Activated CD4-positive, alpha-beta T cell treated with anti-CD3 and anti-CD28 coated beads, Interleukin-2, amount 50 U/mL, for 48 hours (primary cell): ENCODE measurements around the gene STXBP3.
"Not testable (repeated sequence)": the region's sequence is repeated elsewhere in the genome, so short reads cannot be mapped to it uniquely, and the experiment has no call there.

Source experiments
- DNase-seq, 2 experiments: peaks; one replicate each; pipeline ENCODE4 v3.0.0-alpha.2; 2020

Gene STXBP3

DNA sequence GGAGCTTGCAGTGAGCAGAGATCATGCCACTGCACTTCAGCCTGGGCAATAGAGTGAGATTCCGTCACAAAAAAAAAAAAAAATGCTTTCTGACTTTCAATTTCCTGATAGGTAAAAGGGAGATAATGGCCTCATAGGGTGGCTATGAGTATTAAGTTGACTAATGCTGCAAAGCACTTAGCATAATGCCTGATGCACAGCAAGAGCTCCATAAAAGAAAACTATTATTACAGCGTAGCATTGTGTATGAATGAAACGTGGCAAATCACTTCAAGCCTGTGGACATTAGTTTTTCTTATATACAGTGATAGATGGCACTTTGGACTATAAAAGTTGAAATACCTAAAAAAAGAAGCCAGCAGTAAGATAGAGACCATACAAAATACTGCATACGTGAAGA is 17.0 kb upstream of the STXBP3 start:
- DNase-seq, result no peak

DNA sequence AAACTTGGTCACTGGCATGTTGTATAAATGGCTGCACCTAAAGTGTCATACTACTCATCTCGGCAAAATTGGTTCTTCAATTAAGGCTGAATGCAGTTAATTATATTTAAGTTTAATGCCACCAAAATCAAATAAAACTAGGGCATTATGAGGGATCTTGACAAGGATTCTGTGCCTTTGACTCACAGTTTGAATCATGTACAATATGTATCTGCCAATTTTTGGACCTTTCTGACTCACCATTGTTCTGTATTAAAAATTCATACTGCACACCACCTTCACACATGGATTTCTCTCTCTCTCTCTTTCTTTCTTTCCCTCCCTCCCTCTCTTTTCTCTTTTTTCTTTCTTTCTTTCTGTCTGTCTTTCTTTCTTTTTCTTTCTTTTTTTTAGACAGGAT is 14.1 kb upstream of the STXBP3 start:
- DNase-seq, result no peak

DNA sequence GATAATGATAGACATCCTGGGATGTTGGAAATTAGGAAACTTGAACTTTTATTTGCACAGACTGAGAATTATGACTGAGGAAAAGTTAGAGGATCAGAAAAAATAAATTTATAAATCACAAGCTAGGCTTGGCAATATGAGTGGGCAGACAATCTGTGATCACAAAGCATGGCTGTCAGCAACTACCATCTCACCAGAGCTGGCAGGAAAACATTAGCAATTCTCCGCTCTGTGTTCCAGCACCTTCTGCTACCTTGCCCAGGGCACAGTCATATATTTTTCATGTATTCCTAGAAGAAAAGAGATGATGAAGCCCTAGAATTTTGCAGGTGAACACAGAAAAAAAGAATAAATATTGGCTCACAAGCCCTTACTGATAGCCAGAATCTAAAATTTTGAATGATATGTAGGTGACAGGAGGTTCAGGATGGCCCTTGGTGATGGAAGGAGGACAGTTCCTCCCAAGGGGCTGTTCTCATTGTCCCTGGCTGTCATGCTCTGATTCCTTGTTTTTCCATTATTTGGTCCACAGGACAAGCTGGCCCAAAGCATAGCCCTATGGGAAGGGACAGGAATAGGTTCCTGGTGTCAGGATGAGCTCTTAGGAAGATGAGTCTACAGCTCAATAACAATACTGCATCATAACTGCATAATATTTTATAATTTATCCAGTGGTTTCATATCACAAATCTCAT is 12.2 kb upstream of the STXBP3 start:
- no peak for DNase-seq

DNA sequence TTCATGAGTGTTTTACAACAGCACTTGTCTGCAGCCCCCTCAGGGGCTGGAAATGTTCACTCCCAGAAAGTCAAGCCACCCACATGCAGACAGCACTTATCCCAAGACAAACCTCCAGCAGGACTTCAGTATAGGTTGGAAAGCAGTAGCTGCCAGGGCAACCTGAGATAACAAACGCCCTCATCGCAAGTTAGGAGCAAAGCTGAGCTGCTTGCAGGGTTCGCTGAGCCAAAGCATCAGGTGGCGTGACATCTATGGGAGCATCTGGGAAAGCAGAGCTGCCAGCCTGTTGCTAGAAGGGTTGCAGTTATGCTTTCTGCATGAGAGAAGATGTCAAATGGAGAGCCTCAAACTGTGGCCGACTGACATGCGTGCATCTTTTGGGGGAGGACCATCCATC is 4.2 kb upstream of the STXBP3 start:
- no peak for DNase-seq

DNA sequence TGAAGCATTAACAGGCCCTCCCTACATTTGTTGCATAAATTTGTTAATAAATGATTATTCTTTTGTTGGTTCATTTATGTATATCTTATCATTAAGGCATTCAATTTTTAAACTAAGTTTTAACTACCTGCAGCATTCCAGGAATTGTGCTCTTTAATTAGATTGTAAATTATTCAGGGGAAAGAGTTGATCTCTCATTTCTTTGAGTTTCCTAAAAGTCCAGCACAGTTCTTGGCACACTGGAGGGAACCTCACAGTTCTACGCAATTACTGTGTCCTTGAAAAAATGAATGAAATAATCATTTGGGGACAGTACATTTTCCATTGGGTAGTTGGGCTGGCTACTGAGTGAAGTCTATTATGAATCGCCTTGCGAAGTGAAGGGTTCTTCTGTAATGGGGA is 493 bp upstream of the STXBP3 start:
- no peak for DNase-seq

DNA sequence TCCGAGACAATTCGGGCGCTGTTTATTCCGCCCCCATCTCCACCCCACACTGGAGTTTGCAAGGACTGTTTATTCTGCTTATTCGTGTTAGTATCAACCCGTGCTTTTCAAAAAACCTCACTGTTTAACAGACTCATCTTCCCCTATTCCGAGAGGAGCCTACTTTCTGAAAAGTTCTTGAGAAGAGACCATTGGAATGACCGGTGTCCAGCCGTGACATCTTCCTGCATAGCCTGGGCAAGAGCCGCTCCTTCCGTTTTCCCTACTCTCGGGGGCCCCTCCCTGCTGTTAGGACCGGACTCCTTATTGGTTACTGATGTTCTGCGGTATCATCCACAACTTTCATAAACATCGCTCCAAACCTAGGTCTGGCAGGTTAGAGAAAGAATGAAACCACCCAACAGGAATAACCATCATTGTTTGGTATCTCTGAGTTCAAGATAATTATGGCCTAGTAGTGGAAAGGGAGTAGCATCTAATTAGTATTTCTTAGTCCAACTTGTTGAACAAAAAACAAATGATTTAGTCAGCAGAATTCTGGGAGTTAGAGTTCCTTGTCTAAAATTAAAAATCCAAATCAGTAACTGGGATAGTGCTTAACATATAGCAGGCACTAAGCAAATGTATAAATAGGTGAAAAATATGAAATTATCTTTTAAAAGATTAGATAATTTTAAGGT is 837 bp downstream of the STXBP3 start:
- peak; percentile 46 to 64 for DNase-seq

DNA sequence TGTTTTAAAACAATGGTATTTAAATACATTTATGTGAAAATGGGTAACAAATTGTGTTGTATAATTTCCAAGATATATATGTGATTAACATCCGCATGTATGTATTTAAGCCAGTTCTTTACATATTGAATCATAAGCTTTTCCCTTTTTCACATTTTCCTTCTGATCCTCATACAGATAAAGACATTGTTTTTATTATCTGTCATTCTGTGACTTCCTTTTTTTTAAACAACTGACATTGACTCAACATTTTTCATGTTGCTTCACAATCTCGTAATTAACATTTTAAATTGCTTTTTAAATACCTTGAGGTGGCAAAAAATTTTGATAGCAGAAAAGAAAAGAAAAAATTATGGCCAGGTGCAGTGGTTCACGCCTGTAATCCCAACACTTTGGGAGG is 1.4 kb downstream of the STXBP3 start:
- DNase-seq, result no peak

DNA sequence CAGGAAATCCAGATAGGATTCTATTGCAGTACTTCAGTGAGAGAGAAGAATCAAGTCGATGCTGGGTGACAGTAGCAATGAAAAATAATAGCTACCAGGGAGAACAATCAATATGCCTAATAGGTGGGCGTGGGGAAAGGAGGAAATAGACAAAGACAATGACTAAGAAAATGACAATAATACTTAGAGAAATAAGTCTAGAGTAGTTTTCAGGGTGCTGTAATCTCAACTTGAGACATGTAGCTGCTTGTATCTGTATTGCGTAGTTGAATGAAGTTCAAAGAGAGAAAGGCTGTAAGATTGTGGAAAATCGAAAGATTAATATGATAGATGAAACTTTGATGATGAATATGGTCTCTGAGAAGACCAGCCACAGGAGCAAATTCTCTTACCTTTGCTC is 2.6 kb downstream of the STXBP3 start:
- DNase-seq, result no peak

DNA sequence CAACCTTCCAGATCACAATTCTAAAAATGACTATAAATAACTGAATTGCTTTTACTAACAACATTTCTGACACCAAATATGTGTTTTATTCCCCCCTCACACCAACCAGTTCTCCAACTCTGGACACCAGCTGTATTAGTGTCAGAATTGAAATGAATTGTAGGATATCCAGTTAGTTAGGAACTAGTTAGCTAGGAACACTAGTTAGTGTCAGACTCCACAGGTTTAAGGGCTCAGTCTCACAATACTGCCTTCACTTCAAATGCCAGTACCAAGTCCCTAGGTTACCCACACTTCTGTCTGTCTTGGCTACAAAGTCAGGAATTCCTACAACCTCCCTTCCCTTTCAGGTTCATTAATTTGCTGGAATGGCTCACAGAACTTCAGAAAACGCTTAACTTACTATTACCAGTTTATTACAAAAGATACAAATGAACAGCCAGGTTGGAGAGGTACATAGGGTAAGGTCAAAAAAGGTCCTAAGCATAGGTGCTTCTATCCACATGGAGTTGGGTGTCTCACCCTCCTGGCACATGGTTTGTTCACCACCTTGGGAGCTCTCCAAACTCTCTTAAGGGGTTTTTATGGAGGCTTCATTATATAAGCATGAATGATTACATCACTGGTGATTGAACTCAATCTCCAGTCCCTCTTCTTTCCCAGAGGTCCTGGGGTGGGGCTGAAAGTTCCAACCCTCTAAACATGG is 4.2 kb downstream of the STXBP3 start:
- no peak for DNase-seq

DNA sequence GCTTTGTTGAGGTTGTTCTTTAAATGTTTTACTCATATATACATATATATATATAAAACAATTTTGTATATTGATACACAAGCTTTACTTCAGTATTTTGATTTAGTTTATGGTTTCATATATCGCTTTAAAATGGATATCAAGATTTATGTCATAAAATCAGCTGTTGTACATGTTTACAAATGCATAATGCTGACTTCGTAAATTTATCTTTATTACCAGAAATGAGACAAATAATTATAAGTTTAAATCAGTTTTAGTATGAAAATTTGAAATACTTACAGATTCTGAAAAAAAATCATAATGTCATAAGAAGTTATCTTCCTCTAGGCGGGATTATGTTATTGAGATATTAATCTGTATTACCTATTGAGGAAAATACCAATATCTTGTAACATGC is 6.9 kb downstream of the STXBP3 start:
- no peak for DNase-seq

DNA sequence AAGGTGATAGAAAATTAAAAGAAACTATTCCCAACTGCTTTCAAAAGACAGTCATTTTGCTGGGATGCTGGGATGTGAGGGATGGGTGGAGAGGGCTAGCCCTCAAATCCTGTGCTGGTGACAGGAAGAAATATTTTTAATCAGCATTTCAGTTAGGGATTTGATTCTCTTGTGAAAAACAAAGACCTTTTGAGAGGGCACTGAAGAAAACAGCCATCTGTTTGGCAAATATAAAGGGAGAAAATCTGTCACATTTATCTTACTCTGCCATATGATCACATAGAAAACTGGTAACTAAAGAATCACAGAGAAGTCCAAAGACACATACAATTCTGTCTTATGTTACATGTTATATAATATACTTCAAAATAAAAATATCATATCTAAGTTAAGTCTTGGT is 12.3 kb downstream of the STXBP3 start:
- no peak for DNase-seq

DNA sequence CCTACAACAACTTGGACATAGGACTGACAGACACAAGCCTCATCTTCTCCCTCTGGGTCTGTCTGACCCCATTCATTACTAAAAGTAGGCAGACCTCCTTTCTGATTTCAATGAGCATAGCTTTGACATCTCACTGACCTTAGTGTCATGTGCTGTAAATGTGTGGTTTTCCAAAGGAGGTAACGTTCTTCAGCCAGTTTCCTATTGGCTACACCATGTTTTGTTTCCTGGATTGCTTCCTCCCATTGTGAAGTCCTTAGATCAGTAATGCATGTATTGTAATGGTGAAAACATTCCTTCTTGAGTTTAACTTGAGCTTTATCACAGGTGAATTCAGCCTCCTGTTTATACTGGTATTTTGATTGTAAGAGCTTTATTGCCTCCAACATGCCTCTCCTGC is 20.6 kb downstream of the STXBP3 start:
- no peak for DNase-seq

DNA sequence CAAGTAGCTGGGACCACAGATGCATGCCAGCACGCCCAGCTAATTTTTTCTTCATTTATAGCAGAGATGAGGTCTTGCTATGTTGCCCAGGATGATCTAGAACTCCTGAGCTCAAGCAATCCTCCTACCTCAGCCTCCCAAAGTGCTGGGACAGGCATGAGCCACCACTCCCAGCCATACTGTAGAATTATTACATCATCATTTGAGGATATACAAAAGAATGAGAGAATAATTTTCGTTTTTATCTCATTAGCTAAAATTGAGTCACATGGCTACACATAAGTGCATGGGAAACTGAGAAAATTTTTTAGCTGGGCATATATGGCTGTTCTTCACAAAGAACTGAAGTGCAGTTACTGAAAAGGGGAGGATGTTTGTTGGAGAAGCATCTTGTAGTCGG is 21.2 kb downstream of the STXBP3 start:
- DNase-seq, result no peak

DNA sequence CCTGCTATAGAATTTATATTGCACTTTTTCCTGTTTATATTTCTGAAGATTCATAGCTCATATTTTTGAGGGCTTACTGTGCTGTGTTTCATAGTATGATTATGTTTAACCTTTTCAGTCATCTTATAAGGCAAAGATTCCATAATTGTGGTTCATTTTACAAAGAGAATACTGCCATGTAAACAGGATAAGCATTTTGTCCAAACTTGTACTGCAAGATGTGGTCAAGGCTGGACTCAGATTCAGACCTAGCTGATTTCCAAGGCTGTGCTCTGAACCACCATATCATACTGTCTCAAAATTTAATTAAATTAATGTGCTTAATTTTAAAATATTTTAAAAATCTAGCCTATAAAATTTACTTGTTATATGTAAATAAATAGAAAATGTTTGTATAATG is 31.4 kb downstream of the STXBP3 start:
- DNase-seq, result no peak

DNA sequence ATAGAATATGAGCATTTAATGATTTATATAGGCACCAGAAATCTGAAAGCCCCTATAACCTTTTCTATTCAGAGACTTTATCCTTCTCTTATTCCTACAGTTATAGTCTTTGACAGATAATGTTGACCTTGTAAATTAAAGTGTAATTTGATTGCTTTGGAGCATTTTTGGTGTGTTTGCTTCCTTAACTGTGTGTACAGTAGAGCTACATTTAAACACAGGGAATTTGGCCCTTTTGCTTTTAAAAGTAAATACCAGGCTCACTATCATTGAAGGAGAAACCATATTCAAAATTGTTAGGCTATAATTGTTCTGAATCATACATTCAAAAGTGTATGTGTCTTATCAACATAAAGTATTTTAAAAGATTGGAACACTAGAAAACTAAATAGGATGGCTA is 33.0 kb downstream of the STXBP3 start:
- no peak for DNase-seq

DNA sequence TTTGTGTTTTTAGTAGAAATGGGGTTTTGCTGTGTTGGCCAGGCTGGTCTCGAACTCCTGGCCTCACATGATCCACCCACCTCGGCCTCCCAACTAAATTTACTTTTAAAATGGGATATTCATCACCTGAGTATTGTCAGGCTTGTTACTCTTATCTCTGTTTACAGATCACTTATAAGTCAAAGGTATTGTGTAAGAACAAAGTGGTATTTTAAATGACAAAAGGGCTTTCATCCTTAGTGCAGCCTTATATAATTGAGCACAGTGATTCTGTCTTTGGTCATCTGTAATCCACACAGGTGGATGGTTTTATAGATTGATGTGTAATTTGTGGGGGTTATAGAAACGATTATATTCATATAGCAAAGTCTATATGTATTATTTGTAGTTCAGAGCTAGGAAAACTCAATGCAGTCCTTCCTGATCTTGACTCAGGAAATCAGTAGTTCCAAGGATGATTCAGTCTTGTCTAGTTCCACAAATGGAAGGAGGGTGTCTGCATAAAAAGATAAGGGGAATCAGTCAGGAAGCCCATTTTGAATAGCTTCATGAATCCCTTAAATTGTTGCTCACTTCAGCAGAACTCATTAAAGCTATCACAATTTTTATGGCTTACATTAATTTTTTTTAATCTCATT is 34.6 kb downstream of the STXBP3 start:
- DNase-seq, result no peak

DNA sequence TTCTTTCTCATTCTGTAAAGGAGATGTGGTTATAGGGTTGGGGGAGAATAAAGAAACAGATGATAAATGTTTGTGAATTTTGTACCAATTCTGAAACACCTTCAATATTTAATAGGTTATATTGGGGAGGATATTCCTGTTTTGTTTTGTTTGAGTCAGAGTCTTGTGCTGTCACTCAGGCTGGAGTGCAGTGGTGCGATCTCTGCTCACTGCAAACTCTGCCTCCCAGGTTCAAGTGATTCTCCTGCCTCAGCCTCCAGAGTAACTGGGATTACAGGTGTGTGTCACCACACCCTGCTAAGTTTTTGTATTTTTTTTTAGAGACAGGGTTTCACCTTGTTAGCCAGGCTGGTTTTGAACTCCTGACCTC is 35.1 kb downstream of the STXBP3 start:
- not testable (repeated sequence) for DNase-seq

DNA sequence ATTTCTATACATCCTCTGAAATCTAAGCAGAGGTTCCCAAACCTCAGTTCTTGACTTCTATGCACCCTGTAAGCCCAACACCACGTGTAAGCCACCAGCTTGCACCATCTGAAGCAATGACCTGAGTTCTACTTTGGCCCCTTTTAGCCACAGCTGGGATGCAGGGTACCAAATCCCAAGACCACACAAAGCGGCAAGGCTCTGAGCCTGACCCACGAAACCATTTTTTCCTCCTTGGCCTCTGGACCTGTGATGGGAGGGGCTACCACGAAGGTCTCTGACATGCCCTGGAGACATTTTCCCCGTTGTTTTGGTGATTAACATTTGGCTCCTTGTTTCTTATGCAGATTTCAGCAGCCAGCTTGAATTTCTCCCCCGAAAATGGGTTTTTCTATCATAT is 38.8 kb downstream of the STXBP3 start:
- DNase-seq, result no peak

DNA sequence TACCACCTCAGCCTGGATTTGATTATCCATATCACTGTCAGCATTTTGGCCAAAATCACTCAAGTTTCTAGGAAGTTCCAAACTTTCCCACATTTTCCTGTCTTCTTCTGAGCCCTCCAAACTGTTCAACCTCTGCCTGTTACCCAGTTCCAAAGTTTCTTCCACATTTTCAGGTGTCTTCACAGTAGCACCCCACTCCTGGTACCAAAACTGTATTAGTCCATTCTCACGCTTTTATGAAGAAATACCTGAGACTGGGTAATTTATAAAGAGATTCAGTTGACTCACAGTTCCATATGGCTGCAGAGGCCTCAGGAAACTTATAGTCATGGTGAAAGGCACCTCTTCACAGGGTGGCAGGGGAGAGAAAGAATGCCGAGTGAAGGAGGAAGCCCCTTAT is 39.4 kb downstream of the STXBP3 start:
- DNase-seq, result no peak

DNA sequence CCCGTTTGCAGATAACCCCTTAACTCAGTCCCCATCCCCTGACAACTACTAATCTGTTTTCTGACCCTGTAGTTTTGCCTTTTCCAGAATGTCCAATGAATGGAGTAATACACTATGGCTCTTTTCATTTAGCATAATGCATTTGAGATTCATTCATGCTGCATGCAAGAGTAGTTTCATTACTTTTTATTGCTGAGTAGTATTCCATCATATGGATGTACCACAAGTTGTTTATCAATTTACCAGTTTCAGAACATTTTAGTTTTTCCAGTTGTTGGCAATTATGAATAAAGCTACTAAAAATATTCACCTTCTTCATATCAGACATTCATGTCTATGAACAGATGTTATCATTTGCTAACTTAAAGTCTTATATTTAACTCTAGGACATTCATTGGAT is 45.3 kb downstream of the STXBP3 start:
- no peak for DNase-seq

DNA sequence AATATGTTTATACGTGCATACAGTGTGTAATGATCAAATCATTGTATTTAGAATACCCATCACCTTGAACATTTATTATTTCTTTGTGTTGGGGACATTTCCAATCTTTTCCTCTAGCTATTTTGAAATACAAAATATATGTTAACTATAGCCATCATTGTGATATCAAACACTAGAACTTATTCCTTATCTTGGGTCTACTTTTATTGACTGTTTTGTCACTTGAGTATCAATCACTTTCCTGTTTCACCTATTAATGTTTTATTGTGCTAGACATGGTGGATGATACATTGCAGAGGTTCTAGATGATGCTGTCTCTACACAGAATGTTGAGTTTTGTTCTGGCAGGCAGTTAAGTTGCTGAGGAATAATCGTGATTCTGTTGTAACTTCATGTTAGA is 45.9 kb downstream of the STXBP3 start:
- no peak for DNase-seq

DNA sequence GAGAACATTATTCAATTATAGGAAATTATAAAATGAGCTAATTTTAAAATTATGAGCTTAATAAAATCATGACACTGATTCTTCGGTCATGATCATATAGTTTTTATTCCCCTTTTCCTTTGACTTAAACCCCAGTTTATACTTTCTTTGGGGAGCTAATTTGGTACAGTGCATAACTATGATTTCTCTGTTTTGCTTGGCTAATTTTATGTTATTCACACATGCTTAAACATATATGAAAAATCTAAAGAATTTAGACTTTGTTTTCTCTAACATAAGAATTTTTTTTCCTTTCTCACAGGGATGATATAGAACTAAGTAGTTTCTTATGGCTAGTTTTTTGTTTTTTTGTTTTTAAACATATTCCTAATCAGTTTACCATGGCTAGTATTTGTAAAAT is 52.5 kb downstream of the STXBP3 start:
- no peak for DNase-seq

DNA sequence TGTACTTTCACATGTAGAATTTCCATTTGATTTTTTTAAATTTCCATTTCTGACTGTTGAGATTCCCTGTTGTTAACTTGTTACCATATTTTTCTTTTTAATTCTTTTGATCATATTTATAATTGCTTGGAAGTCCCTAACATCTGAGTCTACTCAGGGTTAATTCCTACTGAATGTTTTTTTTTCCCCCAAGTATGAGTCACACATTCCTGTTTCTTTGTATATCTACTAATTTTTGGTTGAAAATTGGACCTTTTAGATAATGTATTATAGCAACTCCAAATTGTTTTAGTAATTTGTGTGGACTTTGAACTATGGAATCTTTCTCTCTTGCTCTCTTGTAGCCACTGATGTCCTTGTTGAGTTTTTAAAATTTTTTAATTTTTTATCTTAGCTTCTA is 54.6 kb downstream of the STXBP3 start:
- no peak for DNase-seq

DNA sequence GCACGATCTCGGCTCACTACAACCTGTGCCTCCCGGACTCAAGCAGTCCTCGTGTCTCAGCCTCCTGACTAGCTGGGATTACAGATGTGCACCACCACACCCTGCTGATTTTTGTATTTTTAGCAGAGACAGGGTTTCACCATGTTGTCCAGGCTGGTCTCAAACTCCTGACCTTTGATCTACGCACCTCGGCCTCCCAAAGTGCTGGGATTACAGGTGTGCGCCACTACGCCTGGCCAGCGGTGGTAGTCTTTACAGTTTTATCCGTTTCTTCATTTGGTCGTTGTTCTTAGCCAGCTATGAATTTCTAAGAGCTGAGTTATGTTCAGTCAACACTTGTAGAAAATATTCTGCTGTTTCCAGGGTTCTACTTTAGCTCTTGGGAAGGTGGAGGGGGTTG is 57.1 kb downstream of the STXBP3 start:
- no peak for DNase-seq
